GM12873 (cell line): ENCODE data around the gene S100A12.

Experiments used
- TF ChIP-seq, protein P1 (sequence below): IDR thresholded peaks from 2 replicates; pipeline ENCODE4 v1.5.1; 2012; ENCODE audit warnings: low read depth, mild to moderate bottlenecking, moderate library complexity, low read length, control low read depth; ENCODE audit not compliant: insufficient read depth; ENCODE audit errors: missing control alignments

S100A12 gene

DNA sequence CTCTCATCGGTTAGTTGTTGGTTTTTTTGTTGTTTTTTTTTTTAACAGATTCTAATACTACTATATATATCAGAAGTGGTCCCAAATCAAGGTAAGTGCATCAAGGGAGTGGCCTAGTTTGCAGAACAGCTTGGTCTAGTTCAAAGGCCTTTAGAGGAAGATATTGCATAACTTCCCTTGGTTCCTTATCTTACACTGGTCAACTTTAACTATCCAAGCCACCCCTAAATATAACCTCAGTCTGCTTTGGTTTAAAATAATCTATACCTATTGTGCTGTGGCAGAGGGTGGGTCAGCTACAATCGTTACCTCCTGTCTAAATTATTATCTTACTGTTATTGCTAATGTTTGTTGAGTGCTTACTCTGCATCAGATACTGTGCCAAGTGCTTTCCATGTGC lies 6.9 kb downstream of the S100A12 start:
- TF ChIP-seq, protein P1, sequence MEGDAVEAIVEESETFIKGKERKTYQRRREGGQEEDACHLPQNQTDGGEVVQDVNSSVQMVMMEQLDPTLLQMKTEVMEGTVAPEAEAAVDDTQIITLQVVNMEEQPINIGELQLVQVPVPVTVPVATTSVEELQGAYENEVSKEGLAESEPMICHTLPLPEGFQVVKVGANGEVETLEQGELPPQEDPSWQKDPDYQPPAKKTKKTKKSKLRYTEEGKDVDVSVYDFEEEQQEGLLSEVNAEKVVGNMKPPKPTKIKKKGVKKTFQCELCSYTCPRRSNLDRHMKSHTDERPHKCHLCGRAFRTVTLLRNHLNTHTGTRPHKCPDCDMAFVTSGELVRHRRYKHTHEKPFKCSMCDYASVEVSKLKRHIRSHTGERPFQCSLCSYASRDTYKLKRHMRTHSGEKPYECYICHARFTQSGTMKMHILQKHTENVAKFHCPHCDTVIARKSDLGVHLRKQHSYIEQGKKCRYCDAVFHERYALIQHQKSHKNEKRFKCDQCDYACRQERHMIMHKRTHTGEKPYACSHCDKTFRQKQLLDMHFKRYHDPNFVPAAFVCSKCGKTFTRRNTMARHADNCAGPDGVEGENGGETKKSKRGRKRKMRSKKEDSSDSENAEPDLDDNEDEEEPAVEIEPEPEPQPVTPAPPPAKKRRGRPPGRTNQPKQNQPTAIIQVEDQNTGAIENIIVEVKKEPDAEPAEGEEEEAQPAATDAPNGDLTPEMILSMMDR = no peak

DNA sequence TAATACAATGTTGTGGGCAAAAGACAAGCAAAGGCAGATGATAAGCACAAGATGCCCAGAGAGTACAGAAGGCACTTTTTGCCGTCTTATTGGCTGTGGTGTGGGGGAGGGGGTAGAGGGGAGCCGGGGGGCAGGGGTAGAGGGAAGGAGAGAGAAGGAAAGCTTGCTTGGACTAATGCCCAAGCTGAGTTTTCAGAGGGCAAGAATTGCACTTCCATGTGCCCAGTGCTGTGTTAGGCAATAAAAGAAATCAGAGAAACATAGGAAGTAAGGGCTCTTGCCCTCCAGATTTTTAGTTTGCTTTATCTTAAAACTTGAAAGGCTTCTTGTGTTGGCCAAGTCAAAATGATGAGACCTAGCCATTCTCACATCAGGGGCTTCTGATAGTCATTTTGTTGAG lies 8.3 kb downstream of the S100A12 start:
- TF ChIP-seq, protein P1 = no peak

DNA sequence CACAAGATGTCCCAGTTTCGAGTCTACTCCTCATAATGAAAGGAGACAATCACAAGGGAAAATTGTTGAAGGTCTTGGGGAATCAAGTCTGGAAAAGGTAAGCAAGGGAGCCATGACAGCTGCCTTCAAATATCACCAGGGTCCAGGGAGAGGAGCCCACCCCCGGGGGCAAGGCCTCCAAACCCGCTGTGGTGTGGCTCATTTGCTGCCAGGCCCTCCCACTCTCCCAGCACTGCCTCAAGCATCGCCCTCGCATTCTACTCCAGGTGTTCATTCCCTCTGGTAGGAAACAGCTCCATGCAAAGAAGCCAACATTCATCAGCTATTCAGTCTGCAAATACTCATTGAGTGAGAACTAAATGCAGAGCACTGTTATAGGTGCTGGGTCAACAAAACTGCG lies 9.2 kb downstream of the S100A12 start:
- TF ChIP-seq, protein P1 = no peak

DNA sequence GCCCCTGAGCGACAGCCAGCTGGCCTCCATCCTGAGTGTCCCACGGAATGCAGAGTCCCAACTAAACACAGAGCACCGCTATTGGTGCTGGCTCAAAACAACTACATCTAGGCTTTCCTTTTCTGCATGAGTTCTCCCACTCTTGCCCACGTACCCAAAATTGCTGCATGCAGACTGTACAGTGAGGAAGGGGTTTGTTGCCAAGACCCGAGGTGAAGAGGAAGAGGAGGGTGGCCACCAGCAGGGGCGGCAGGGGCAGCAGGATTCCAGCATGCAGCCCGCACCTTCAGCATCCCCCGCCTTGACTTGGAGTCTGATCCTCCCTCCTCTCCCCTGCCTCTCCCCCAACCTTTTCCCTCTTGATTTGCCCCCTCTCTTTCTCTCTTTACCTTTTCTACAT lies 9.7 kb downstream of the S100A12 start:
- TF ChIP-seq, protein P1 = no peak

GRCh38 chr1:153364766-153365666 lies 10.4 kb downstream of the S100A12 start:
- TF ChIP-seq, protein P1 = no peak

GRCh38 chr1:153364156-153364555 lies 11.3 kb downstream of the S100A12 start:
- TF ChIP-seq, protein P1 = no peak

DNA sequence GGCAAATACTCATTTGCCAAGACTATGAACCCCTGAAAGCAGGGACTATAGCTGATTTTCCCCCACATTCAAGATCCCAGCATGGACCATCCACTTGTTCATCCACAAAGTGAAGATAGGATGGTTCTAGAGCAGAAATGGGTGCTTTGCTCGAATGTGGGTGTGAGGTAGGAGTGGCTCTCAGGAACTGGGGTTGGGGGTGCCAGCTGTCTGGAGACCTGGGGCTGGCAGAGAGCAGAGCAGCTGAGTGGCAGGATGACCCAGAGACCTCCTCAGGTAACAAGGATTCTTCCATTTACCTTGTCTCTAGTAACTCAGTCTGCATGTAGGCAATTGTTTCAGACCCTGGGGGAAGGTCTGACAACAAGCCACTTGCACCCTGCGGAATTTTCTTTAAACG lies 11.8 kb downstream of the S100A12 start:
- TF ChIP-seq, protein P1 = no peak
